Omental fat pad (tissue), 4 donors: ENCODE data around the gene STAT6. TPM values are rescaled to one million over a fixed set of nuclear protein-coding genes. Genes with fewer than 3 reads are reported as not detected.

Experiments used
- ATAC-seq: fragments of 150-250 bp; one replicate; pipeline ENCODE4 v1.9.1; 2016; ENCODE audit warnings: mild to moderate bottlenecking, moderate library complexity; ENCODE audit not compliant: low FRiP score
- DNase-seq: peaks from one replicate; pipeline ENCODE4 v3.0.0-alpha.2; 2019; ENCODE audit warnings: low spot score
- CTCF ChIP-seq, 3 donors: fragments of 450-650 bp; IDR thresholded peaks; one replicate each; pipeline ENCODE4 v1.5.1; 2016 to 2017; ENCODE audit warnings: antibody characterized with exemption in 3 of 3, mild to moderate bottlenecking in 3 of 3, moderate library complexity in 2 of 3
- total RNA-seq, 4 donors: library from RNA; depleted of rRNA; stranded (reverse); fragments of >200 nt; gene quantifications; one replicate each; pipeline ENCODE4 v1.1.0, GENCODE V29; 2016

STAT6 gene
- total RNA-seq, 4 donors from 2014 or later: 112 to 234 (median 124) TPM

- no peak for TF ChIP-seq CTCF (IDR thresholded peaks at IDR 0.05)
- DNase-seq (no peak), ATAC-seq (no peak)
Measured at GRCh38 chr12:57090490-57090889, 20.7 kb downstream of the STAT6 start.

- ATAC-seq: no peak
- TF ChIP-seq CTCF (IDR thresholded peaks at IDR 0.05): no peak
- no peak for DNase-seq
Measured at GRCh38 chr12:57089271-57090245, 21.6 kb downstream of the STAT6 start.

- TF ChIP-seq CTCF (IDR thresholded peaks at IDR 0.05): no peak
- DNase-seq: peak; percentile 72
- peak; percentile 37 for ATAC-seq
Measured at GRCh38 chr12:57088354-57089270, 22.6 kb downstream of the STAT6 start, which contains the start of gene NAB2. Gene NAB2, plus strand, starts transcription at chr12:57089114. Its CDS starts 158 bp downstream, at chr12:57089272.

- DNase-seq (peak; percentile 73), ATAC-seq (peak; percentile 60)
- TF ChIP-seq CTCF (IDR thresholded peaks at IDR 0.05): no peak
Measured at GRCh38 chr12:57087691-57088353, 23.3 kb downstream of the STAT6 start.

GRCh38 chr12:57087010-57087690 lies 24.0 kb downstream of the STAT6 start:
- no peak for TF ChIP-seq CTCF (IDR thresholded peaks at IDR 0.05)
- ATAC-seq (peak; percentile 69), DNase-seq (peak; percentile 86)

- TF ChIP-seq CTCF (IDR thresholded peaks at IDR 0.05): no peak
- ATAC-seq: no peak
- no peak for DNase-seq
Measured at GRCh38 chr12:57086493-57087009, 24.6 kb downstream of the STAT6 start.
